Spinal cord (tissue), 10 donors: ENCODE measurements around the gene FBXO30. TPM values are rescaled to one million over a fixed set of nuclear protein-coding genes. Genes with fewer than 3 reads are reported as not detected.

Source experiments
- DNase-seq, 6 donors: peaks; one replicate each; pipeline versions ENCODE4 v3.0.0 to v3.0.0-alpha.2; 2013 to 2015; ENCODE audit warnings: low spot score in 6 of 6, low read depth in 4 of 6
- H3K27ac ChIP-seq: one replicate; pipeline ENCODE4 v1.5.1; 2013; ENCODE audit warnings: low read depth, low read length, control low read depth
- H3K27me3 ChIP-seq: one replicate; pipeline ENCODE4 v1.6.1; 2013; ENCODE audit warnings: low read length; ENCODE audit not compliant: control insufficient read depth, insufficient read depth
- H3K36me3 ChIP-seq: one replicate; pipeline ENCODE4 v1.6.1; 2013; ENCODE audit warnings: low read length; ENCODE audit not compliant: control insufficient read depth, insufficient read depth
- H3K4me1 ChIP-seq: one replicate; pipeline ENCODE4 v1.6.1; 2013; ENCODE audit warnings: low read length; ENCODE audit not compliant: control insufficient read depth, insufficient read depth
- H3K4me3 ChIP-seq: one replicate; pipeline ENCODE4 v1.5.1; 2013; ENCODE audit warnings: low read depth, low read length, control low read depth
- H3K9me3 ChIP-seq: one replicate; pipeline ENCODE4 v1.6.1; 2013; ENCODE audit warnings: low read length; ENCODE audit not compliant: control insufficient read depth, insufficient read depth
- WGBS: methylation state at CpG from one replicate; pipeline ENCODE4 v1.1.5; 2013; ENCODE audit warnings: missing lambda C conversion rate; ENCODE audit not compliant: insufficient coverage; 5-methylcytosine and 5-hydroxymethylcytosine counted together
- polyA plus RNA-seq, 2 donors: library from polyadenylated mRNA; unstranded; fragments of 120-200 nt; gene quantifications; one replicate each; pipeline ENCODE4 v1.2.1, GENCODE V29; 2013; ENCODE audit not compliant: insufficient read length in 2 of 2
- total RNA-seq, 2 donors: library from RNA; depleted of rRNA in 1 of 2; stranded (reverse); fragments of 120-200 nt in 1 of 2; fragments of >200 nt in 1 of 2; gene quantifications; one replicate each; pipeline versions ENCODE4 v1.2.3 to v1.2.4, GENCODE V29; 2013 to 2014
- donor health status: healthy.

The FBXO30 gene
- total and polyA plus RNA-seq, 4 donors = 13.3 to 51.3 (median 23.4) TPM

DNA sequence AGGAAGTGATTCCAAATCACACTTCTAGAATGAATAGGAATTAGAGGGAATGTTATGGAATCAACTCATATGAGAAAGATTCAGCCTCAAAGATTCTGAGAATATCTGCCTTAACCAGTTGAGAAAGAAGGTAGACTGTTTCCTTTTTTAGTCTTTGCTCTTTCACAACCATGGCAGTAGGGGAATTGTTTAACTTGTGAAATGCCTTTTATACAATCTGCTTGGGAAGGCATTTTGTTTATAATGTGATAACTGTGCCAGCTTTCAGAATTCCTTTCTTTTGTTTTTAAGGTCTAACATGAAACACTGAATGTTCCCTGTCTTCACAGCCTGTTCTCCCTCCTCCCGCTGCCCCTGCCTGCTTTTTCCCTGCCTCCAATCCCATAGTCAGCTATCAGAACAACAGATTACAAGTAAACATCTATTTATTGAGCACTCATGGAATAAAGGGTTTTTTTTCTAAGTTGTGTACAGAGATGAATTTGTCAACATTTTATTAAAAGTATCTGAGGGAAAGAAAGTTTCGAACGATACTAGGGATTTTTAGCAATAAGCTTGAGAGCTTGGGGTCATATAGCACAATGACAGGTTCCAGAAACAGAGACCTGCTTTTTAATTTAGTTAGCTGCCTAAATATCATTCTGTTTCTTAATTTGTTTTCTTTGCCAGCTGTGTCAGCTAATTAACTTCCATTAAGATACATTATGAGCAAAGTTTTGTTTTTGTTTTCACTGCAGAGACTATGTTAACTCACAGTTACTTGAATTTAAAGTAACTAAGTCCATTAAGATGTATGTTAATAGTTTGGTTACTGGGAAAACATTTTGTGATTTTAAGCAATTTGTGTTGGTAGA is 28.3 kb upstream of the FBXO30 start:
- no peaks in the 10 kb centered on the region for H3K4me1 ChIP-seq
- H3K9me3 ChIP-seq = no peaks in the 10 kb centered on the region
- no peaks in the 10 kb centered on the region for H3K36me3 ChIP-seq
- H3K4me3 ChIP-seq = no peak overlapping the region
- no peaks in the 10 kb centered on the region for H3K27me3 ChIP-seq
- DNase-seq = peak in 2 of 6 donors; percentile 14 to 32
- H3K27ac ChIP-seq = no peak overlapping the region
- WGBS = 60% methylated on average over 1 of the region's 3 CpGs

DNA sequence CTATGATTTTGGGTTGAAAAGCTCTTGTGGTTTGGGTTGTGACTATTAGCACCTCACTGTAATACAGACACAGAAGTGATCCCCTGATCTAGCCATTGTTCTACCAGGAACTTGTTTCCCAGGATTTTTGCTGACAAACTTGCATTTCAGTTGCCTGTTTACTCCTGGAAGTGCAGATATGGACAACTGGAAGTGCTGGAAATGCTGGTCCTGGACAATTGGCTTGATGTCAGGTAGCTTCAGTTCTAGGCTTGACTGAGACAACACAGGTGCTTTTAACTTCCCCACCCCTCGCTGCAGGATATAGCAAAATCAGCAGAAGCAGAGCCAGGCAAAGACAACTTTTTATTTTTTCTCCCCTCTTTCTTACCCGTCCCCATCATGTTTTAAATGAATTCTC is 27.1 kb upstream of the FBXO30 start:
- H3K4me1 ChIP-seq = no peaks in the 10 kb centered on the region
- no peak for DNase-seq
- H3K27ac ChIP-seq = no peak overlapping the region
- WGBS = 92% methylated on average over 2 of the region's 2 CpGs
- H3K36me3 ChIP-seq = no peaks in the 10 kb centered on the region
- H3K9me3 ChIP-seq = no peaks in the 10 kb centered on the region
- no peaks in the 10 kb centered on the region for H3K27me3 ChIP-seq
- H3K4me3 ChIP-seq = no peak overlapping the region

DNA sequence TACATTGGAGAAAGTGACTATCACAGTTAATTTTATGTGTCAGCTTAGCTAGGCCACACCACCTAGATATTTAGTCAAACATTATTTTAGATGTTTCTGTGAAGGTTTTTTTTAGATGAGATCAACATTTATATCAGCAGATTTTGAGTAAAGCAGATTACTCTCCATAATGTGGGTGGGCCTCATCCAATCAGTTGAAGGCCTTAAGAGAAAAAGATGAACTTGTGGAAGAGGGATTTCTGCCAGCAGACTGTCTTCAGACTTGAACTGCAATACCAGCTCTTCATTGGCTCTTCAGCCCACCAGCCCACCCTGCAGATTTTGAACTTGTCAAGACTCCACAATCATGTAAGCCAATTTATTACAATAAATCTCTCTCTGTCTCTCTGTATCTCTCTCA is 25.1 kb upstream of the FBXO30 start:
- H3K4me1 ChIP-seq = no peaks in the 10 kb centered on the region
- H3K27ac ChIP-seq = no peak overlapping the region
- DNase-seq = no peak

GRCh38 chr6:145838305-145838704 is 23.7 kb upstream of the FBXO30 start:
- H3K27ac ChIP-seq = no peak overlapping the region
- no CpG with 5 or more reads among the region's 1 CpG for WGBS
- no peak for DNase-seq
- H3K4me3 ChIP-seq = no peak overlapping the region
- no peaks in the 10 kb centered on the region for H3K9me3 ChIP-seq
- H3K27me3 ChIP-seq = no peaks in the 10 kb centered on the region
- H3K4me1 ChIP-seq = no peaks in the 10 kb centered on the region
- no peaks in the 10 kb centered on the region for H3K36me3 ChIP-seq

More for the DNA sequence above, 25.1 kb upstream of the FBXO30 start:
- Histone ChIP-seq H3K36me3 (no peaks in the 10 kb centered on the region), H3K9me3 (no peaks in the 10 kb centered on the region), H3K27me3 (no peaks in the 10 kb centered on the region), H3K4me3 (no peak overlapping the region)

DNA sequence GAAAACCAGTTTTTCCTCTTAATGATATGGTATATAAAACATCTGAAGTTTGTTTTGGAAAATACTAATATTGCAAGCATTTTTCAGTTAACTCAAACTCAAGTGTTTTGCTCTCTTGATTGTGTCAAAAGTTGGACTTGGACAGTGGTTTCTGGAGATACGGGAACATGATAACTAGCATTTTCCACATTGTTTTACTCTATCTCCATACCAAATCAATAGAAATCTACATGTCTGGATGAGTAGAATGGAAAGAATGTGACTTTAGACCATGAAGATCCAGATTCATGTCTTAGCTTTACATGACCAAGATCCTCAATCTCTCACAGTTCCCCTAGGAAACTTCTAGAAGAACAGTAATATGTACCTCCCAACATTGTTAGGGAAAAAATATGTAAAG is 22.2 kb upstream of the FBXO30 start:
- WGBS = no CpG with 5 or more reads among the region's 1 CpG

DNA sequence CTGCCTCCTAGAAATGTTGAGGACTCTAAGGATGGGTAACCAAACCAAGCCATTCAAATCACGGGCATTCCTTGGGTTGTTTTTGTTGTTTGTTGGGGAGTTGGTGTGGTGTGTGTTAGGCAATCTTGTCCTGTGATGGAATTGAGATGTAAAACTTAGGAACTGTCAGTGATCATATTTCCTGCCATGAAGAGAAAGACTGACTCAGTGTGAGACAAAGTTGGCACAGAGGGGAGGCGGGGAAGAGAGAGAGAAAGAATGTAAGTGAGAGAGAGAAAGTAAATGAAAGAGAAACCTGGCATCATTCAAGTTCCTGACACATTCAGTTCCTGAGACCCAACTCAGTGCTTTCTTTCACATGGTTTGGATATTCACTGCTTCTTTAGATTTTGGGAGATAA is 21.6 kb upstream of the FBXO30 start:
- H3K36me3 ChIP-seq = no peaks in the 10 kb centered on the region
- WGBS = 38% methylated on average over 1 of the region's 2 CpGs
- H3K27me3 ChIP-seq = no peaks in the 10 kb centered on the region
- H3K9me3 ChIP-seq = no peaks in the 10 kb centered on the region
- no peak for DNase-seq
- H3K4me3 ChIP-seq = no peak overlapping the region
- H3K4me1 ChIP-seq = no peaks in the 10 kb centered on the region
- H3K27ac ChIP-seq = no peak overlapping the region

More for the DNA sequence above, 22.2 kb upstream of the FBXO30 start:
- H3K4me1 ChIP-seq = no peaks in the 10 kb centered on the region
- no peaks in the 10 kb centered on the region for H3K27me3 ChIP-seq
- no peak overlapping the region for H3K4me3 ChIP-seq
- H3K27ac ChIP-seq = no peak overlapping the region
- DNase-seq = no peak
- no peaks in the 10 kb centered on the region for H3K9me3 ChIP-seq
- no peaks in the 10 kb centered on the region for H3K36me3 ChIP-seq

GRCh38 chr6:145830612-145831011 is 16.0 kb upstream of the FBXO30 start:
- no peaks in the 10 kb centered on the region for H3K27me3 ChIP-seq
- no peak overlapping the region for H3K27ac ChIP-seq
- no peaks in the 10 kb centered on the region for H3K4me1 ChIP-seq
- no peaks in the 10 kb centered on the region for H3K9me3 ChIP-seq
- H3K36me3 ChIP-seq = no peaks in the 10 kb centered on the region
- no peak overlapping the region for H3K4me3 ChIP-seq
- DNase-seq = no peak

DNA sequence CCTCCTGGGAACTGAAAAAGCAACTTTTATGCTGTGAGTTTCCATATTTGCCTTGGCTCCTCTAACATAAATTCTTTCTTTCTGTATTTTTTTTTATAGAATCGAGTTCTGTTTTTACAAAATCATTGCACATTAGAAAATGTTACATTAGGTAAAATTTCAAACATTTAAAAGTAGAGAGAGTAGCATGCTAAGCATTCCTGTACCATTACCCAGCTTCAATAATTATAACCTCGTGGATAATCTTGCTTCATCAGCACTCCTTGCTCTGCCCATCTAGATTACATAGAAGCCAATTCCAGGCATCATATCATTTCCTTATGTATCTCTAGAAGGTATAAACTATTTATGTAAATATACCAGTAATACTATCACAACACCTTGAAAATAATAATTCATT is 15.4 kb upstream of the FBXO30 start:
- no CpG with 5 or more reads among the region's 2 CpGs for WGBS
- no peaks in the 10 kb centered on the region for H3K4me1 ChIP-seq
- DNase-seq = no peak
- no peaks in the 10 kb centered on the region for H3K9me3 ChIP-seq
- H3K36me3 ChIP-seq = no peaks in the 10 kb centered on the region
- H3K27ac ChIP-seq = no peak overlapping the region
- no peaks in the 10 kb centered on the region for H3K27me3 ChIP-seq
- no peak overlapping the region for H3K4me3 ChIP-seq

DNA sequence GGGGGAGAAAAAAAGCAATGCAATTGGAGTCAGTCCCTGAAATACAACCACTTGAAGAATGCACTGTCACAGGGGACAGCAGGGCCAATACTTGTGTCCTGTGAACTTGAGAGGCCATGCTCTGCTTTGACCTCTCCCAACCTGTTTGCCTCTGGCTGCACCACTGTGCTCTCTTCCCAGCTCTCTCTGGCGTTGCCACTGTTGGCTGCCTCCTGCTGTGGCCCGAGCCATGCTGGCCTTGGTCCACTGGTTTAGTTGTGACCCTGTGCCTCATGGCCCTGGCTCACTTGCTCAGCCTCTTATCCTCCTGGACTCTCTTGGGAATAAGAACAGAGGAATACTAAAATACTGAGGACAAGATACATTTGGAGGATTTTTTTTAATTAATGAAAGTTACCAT is 14.5 kb upstream of the FBXO30 start:
- 42% methylated on average over 2 of the region's 2 CpGs for WGBS
- Histone ChIP-seq H3K9me3 (no peaks in the 10 kb centered on the region), H3K27me3 (no peaks in the 10 kb centered on the region), H3K4me3 (no peak overlapping the region), H3K4me1 (no peaks in the 10 kb centered on the region), H3K36me3 (no peaks in the 10 kb centered on the region), H3K27ac (no peak overlapping the region)
- DNase-seq = no peak

- Histone ChIP-seq H3K9me3 (no peaks in the 10 kb centered on the region), H3K36me3 (no peaks in the 10 kb centered on the region), H3K4me1 (no peaks in the 10 kb centered on the region), H3K27me3 (no peaks in the 10 kb centered on the region), H3K27ac (no peak overlapping the region), H3K4me3 (no peak overlapping the region)
- WGBS = 100% methylated on average over 1 of the region's 3 CpGs
- peak in 1 of 6 donors; percentile 14 for DNase-seq
These were observed 9.7 kb upstream of the FBXO30 start for GRCh38 chr6:145824344-145824743.
